Inflammatory macrophage treated with lipopolysaccharide for 1 hour (primary cell): ENCODE measurements around the gene CRIM1.

Experiments
- DNase-seq, 2 donors: peaks; one replicate each; pipeline ENCODE4 v3.0.0-alpha.2; 2020 to 2022

Gene CRIM1

DNA sequence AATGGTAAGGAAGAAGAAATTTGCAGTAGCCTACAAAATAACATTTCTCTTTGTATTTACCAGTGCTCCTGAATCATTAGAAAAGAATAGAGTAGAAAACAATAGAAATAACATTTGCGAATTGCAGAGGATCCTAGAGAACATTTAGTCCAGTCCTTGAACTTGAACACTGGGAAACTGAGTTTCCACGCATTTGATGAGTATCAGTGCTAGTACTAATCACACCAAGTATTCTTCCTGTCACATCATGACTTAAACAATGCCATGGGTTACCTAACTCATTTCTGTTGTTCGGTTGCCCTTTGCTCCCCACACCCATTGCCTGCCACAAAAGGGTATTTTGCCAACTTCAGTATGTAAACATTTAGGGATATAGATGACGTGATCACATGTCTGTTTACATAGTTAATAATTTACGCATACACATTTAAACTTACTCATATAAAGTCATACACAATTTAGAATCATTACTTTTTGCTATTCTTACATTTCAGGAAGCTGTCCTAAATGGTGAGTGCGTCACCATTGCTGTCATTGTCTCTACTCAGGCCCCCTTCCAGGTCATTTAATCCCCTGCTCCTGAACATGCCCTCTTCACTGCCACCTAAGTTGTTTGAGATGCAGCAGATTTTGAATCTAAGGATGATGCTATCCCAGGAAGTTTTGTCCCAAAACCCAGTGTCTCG is 42.3 kb downstream of the CRIM1 start:
- no peak for DNase-seq

DNA sequence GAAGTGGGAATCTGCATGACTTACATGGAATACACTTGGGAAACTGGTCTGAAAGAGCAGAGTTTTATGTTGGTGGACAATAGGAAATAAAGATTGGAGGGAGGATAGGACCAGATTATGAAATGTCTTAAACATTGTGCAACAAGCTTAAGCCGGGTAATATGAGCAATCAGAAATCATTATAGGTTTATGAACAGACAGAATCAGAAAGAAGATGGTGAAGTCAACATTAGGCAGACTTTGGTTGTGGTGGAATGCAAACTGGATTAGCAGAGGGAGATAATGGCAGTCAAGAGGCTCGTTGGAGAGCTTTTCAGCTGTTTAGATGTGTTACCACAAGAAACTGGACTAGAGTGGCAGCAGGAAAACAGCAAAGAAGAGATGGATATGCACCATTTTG is 43.5 kb downstream of the CRIM1 start:
- no peak for DNase-seq

DNA sequence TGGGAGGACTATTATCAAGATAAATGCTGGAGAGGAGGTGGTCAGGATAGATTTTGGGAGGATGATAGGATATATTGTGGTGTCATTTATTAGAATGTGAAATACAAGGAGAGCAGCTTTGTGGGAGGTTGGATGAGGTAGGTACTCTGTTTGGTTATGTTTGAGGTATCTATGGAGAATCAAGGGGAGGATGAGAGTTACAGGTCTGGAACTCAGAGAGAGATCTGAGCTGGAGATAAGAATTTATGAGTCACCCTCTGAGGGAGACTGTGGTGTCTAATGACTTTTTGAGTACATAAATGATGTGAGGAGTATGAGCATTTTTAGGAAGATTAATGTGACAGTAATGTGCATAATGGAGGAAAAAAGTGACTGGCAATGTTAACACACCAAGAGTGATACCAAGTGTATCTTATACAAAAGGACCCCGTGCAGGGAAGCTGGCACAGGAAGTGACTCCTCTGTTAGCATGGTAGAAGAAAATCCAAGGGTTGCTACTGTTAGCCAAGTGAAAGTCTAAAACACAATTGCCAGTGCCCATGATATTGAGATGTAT is 48.2 kb downstream of the CRIM1 start:
- no peak for DNase-seq

DNA sequence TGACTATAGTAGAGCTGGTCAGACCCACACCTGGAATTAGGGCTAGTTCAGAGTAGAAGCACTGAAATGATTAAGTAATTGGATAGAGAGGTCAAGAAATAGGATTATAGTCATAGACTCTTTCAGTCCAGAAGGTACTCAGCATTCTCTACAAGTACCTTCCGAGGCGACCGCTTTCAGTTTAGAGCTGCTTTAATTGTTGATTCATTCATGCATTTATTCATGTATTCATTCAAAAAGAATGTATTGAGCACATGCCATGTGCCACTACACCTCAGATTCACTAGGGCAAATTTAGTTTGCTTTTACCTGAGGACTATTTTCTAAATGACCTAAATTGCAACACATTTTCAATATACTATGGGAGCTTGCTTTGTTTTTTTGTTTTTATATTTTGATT is 48.7 kb downstream of the CRIM1 start:
- no peak for DNase-seq

DNA sequence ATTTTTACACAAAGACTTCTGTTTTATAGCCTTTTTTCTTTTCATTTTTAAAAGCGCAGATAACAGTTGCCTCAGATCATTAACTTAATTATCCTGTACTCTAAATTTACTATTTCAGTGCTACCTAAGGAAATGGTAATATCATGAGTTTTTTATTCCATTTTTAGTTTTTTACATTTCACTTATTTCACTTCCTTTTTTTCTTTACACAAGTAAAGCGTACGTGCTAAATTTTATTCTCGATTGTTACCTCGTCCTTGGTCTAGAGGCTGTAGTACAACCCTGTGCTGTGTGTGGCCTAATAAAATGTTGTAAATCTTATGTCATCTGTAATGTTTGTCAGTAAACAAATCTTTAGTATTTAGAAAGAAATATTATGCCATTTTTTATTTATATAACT is 49.2 kb downstream of the CRIM1 start:
- no peak for DNase-seq

DNA sequence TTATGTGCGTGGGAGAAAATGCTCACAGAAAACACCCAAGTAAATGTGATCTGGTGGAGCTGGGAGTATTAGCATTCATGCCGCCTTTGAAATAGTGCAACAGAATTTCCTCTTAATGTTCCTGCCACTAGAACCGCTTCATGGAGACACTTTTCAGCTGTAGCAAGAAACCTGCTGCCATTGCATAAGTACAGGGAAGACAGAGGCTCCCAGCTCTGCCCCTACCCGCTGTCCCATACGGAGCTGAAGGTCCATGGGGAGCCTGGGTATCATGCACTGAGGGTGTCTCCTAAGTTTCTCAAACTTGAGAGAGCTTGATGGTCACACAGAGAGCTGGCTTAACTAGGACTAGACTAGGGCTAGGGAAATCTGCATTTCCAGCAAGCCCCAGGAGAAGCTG is 49.6 kb downstream of the CRIM1 start:
- peak in 1 of 2 donors; percentile 29 for DNase-seq

DNA sequence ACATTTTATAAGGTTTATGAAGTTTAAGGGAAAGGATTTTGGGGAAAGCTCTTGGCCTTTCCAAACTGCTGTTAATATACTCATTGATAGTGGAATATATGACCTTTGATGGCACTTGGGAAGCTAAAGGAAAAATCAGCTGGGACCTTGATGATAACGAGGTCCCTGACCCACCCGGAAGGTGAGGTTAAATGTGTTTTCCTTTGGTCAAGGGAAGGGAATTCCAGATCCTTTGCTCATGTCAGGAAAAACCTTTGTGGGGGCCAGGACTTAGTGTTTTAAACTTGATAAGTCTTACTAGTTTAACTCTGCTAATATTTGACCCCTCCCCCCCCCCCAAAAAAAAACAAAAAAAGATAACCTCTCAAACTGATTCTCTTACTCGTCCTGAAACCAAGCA is 50.7 kb downstream of the CRIM1 start:
- no peak for DNase-seq

DNA sequence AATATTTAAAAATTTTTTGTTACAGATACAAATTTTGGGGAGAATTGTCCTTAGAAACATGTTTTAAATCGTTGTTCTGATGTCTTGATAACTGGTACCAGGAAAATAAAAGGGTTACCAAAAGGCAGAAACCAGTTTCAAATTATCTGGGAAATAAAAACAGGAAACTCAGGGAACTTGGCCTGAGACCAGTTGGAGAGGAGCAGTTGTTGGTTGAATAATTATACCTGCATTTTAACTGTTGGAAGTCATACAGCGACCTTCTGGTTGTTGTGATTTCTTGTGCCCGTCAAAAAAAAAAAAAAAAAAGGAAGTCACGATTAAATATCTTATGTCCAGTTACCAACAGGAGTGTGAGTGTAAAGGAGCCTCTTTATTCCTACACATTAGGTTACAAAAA is 51.8 kb downstream of the CRIM1 start:
- DNase-seq: no peak

DNA sequence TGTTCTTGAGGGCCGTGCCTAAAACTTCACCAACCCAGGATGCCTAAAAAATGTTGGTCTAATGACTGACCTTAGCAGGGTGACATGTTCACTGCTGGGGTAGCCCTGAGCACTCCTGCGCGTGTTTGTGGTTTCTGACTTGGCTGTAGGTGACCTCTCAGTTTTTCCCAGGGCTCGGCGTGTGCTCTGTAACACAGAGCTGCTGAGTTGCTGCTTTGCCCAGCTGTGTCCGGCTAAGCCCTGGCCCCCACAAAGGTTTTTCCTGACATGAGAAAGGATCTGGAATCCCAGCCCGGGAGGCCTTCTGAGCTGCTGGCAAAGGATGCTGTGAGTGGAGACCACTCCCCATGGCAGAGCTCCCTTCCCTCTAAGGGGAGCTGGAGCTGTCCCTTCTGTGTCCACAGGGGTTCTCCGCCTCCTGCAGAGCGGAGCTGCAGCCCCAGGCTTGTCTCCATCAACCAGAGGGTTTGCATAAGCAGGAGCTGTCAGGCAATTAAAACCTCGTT is 52.7 kb downstream of the CRIM1 start:
- DNase-seq: no peak

DNA sequence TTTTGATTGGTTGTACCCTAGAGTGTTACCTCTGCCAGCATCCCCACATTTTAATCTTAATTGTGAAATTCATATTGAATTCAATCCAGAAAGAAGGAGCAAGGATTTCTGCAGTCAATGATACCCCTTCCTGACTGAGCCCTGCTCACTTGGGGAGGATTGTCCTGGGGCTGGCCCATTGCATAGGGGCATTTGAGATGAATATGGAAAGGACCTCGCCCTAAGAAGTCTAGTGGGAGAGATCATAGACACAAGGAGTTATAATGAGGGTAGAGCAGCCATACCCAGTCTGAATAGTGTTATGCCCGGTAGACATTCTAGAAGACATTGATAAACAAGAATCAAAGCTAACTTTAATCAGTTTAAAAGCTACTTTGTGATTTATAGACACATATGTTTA is 53.8 kb downstream of the CRIM1 start:
- no peak for DNase-seq

DNA sequence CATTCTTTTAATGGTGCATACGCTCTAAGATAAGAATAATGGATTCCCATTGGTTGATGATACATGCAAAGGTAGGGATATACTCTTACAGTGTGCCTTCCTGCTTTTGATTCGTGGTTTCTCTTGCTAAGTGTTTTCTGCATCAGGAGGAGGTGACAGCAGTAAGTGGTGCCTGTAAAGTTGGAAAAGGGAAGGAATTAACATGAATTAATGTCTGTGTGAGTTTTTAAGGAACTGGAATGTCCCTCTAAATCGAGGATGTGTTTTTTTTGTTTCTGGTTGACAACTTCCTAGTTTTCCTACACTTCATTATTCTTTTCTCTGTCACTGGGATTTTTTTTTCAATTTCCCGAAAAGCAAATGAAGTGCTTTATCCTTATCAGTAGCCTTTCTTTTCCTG is 54.4 kb downstream of the CRIM1 start:
- DNase-seq: peak; percentile 14 to 54

DNA sequence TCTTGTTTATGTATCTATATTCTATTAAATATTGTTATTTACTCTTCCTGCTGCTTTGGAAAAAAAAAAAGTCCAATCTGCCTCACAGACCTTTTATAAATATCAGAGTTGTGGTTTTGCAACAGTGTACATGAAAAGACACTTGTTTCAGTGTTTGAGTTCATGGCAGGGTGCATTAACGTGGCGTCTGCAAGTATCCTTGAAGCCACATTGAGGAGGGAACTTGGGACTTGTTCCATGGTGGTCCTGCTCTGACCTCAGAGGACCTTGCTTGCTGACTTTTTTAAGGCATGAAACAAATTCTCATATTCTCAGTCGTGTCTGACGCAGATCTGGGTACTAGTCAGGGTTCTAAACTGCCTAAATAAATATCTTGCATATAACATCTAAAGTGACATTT is 55.1 kb downstream of the CRIM1 start:
- DNase-seq: no peak

DNA sequence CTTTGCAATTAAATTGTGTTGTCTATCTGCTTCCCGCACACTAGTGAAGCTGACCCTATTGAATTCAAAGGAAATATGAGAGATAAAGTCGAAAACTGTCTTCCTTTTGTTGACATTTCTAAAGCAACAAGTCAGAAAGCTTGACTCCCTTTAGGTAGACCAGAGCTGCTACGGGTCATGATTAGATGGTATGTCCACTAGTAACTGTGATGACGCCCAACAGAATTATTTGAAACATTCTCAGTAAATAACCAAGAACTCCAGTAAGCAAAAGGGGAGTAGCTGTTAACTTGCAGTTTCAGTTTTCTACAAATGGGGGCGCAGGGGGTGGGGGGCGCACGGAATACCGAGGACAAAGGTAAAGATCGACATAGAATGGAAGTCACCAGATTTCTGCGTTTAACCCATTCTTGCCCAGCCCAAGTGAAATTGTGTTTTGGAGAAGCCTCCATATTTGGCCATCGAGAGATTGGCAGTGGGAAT is 56.4 kb downstream of the CRIM1 start:
- DNase-seq: no peak

DNA sequence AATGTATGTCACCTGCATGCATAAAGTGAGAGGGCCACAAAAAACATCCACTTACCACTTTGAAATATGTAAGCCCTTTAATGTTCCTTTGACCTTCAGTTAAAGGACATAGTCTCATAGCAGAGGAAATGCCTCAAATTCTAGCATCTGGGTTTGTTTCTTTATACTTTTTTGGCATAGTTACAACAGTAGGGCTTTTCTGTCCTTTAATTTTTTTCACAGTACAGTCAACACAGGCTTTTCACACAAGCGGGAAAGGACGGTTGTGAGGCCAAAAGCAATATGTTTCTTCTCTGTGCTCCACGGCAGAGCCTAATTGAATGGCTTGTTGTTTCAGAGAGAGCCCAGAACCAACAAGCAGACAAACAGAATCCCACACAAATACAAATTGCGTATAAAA is 57.6 kb downstream of the CRIM1 start:
- no peak for DNase-seq

DNA sequence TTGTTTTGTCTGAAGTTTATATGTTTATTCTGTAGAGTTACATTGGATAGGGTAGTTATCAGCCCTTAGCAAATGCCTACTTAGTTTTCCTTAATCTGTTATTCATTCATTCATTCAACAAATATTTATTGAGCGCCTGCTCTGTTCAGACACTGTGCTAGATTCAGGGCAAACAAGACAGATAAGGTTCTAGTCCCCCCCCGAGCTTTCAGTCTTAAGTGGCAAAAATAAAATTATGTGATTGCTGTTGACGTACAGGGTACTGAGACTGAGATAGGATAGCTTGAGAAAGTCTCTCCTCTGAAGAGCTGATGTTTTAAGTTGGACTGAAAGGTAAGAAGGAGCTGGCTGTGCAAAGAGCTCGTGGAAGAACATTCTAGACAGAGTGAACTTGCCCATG is 58.7 kb downstream of the CRIM1 start:
- DNase-seq: no peak

DNA sequence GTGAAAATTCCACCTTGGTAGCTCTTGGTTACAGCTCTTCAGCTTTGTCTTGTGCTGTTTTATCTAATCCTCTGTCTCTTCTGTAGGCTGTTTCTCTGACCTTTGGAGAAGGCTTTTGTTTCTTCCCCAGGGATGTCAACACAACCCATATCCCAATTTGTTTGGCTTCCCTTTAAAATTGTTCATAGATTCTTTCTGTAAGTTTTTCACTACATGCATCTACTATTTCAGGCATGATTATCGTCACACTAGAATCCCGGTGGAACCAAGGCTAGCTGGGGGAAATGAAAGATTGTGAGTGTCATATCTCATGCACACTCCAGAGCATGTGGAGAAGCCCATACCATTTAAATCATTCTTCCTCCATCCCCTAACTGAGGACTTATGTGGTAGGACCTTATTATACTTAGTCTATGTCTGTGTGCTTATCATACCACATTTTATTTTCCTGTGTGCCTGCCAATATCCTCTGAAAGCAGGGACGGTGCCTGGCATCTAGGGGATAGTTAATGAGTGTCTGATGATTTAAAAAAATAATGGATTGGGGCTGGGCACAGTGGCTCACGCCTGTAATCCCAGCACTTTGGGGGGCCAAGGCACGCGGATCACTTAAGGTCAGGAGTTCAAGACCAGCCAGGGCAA is 59.9 kb downstream of the CRIM1 start:
- no peak for DNase-seq

DNA sequence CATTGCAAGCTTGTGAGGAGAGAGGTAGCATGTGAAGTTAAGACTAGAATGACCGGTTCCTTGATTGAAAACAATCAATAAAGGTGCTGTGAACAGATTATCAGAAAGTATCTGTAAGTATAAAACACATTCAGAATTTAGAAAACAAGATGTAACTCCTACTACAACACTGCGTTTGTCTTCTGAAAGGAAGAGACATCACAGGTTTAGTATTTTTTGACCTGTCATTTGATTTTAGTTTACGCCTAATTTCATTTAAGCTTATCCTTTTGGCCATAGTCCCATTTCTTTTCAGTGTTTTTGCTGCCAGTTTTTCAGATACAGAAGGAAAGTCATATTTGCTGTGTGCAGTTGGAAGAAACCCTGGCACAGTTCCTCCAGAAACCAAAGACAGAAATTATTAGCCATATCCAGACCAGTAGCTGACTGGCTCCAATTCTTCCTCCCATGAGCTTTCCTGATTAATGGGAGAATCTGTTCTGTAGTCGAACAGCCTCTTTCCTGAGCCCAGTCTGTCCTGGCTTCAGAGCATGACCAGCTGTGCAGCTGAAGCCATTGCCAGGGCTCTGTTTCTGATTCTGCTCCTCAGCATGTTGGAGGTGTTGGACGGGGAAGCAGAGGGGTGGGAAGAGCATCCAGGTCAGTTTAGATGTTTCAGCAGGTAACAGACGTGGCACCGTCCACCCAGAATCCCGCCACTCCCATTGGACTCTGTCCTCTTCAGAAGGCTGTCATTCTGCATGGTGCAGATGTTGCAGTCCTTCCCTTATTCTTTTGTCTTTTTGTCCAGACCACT is 61.0 kb downstream of the CRIM1 start:
- DNase-seq: no peak

DNA sequence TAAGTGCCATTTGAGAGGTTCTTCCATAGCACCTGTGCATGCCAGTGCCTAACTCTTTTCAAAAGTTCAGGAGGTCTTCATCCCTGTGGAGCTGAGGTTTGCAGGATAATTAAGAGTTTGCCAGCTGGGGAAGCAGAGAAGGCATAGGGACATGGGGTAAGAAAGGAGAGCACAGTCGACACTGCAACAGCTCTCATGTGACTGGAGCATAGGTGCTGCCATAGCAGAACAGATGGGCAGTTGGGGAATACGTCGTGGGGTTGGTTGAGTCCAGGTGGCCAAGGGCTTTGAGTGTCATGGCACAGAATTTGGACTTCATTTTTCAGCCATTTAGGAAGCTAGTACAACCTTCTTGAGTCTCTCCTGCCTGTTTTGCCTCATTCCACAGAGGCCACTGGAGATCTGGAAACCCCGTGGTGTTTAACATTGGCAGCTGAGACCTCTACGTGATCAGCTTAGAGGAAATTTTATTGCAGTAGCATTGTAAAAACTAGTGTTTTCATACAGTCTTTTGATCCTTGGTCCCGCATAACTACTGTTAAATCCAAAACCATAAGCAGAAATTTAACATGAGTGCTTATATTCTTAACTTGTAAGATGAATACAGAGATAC is 65.1 kb downstream of the CRIM1 start:
- no peak for DNase-seq

DNA sequence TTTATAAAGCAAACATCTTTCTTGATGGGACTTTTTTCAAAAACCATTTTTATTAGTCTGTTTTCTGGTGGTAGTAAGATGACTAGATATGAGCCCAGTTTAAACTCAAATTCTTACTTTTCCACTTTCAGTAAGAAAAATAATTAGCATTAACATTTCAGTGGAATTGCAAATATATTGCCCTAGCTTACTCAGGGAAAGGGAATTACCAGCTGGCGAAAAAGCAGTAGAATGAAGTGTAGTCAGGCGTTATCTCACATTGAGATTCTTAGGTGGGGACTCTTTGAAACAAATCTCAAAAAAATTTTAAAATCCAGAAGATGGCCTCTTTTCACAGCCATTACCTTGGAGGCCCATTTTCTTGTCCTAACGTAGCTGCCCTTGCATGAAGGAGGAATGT is 65.8 kb downstream of the CRIM1 start:
- no peak for DNase-seq

DNA sequence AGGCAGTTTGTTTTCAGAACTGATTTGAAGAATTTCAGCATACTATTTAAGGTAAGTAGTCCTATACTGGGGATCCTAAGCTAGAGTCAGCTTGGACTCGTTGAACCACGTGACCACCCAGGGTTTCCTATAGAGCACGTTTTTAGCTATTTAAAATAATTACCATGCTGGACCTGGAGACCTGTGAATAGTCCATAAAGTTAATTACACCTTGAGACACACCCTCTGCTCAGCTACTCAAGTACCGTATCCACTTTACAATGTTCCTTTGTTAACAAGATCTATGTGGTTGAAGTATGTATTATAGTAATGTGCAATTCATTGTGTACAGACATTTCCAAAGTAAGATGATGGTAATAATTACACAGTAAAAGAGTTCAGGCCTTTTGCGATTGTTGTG is 67.6 kb downstream of the CRIM1 start:
- DNase-seq: no peak

DNA sequence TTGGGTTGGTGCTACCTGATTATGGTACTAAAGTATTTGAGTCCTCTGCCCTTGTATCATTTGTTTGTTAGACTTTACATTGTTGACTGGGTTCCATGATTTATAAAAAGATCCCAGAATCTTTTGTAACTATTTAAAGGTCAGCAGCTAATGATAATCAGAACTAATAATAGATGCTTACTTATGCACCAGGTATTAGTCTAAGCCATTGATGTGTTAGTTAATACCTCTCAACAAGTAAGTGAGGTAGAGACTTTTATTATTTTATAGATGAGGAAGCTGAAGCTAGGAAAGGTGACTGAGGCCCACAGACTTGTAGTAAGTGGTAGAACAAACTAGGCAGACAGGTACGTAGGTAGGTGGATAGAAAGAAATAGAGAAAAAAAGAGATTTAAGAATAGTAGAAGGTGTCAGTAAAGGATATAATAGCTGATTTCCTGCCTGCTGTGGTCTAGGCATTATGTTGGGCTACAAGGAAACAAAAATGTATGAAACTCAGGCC is 68.1 kb downstream of the CRIM1 start:
- no peak for DNase-seq

DNA sequence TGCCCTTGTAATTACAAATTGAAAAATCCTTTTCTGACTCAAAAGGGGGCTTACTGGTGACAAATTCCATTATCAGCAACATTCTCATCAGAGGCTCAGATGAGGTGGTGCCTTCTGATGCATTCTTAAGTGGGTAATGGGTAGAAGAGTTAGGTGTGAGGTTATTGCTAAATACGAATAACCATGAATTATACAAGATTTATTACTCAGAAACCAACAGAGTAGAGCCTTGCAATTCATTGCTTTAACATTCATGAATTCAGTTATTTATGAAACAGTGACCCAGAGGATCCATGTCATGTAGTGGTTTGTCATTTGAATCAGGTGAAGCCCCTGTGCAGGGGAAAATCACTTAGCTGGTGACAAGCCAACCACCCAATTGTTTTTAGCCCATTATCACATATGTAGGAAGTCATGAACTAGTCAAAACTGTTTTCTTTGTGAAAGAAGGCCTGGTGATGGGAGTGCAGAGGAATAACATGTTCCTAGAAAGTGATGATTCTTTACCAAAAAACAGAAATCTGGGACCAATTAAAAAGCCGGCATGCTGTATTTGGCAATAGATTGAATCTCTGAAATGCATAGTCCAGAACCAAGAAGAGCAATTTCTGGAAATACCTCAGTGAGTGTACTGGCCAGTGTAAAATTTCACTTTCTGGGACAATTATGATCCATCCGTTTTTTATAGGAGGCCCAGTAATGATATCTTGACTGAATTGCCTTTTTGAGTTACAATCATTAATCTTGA is 70.2 kb downstream of the CRIM1 start:
- no peak for DNase-seq
